ENCODE results near the gene SNAPC2.

Gene SNAPC2

GRCh38 chr19:7900931-7901330 is 19.2 kb upstream of the SNAPC2 start:
- no peak overlapping the region for H3K4me3 ChIP-seq (ENCODE audit: control insufficient read depth, low read depth, low read length)
- TF ChIP-seq, protein P1, sequence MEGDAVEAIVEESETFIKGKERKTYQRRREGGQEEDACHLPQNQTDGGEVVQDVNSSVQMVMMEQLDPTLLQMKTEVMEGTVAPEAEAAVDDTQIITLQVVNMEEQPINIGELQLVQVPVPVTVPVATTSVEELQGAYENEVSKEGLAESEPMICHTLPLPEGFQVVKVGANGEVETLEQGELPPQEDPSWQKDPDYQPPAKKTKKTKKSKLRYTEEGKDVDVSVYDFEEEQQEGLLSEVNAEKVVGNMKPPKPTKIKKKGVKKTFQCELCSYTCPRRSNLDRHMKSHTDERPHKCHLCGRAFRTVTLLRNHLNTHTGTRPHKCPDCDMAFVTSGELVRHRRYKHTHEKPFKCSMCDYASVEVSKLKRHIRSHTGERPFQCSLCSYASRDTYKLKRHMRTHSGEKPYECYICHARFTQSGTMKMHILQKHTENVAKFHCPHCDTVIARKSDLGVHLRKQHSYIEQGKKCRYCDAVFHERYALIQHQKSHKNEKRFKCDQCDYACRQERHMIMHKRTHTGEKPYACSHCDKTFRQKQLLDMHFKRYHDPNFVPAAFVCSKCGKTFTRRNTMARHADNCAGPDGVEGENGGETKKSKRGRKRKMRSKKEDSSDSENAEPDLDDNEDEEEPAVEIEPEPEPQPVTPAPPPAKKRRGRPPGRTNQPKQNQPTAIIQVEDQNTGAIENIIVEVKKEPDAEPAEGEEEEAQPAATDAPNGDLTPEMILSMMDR (conservative IDR thresholded peaks at IDR 0.05; ENCODE audit: control insufficient read depth, insufficient read depth, low read depth, low read length): no peak
- DNase-seq (ENCODE audit: low read depth): no peak

DNA sequence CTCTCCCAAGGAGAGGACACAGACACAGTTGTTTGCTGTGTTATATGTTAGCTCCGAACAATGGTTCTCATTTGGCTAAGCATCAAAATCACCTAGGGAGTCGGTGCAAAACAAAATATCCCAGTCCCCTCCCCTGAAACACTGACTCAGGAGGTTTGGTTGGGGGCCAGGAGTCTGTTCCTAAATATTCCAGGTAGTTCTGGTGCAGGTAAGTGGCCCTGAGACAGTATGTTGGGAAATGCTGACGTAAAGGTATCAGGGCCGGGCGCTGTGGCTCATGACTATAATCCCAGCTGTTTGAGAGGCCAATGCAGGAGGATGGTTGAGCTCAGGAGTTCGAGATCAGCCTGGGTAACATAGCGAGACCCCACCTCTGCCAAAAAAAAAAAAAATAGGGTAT is 18.8 kb upstream of the SNAPC2 start:
- H3K4me3 ChIP-seq (ENCODE audit: control insufficient read depth, low read depth, low read length): no peak overlapping the region
- TF ChIP-seq, protein P1 (conservative IDR thresholded peaks at IDR 0.05; ENCODE audit: control insufficient read depth, insufficient read depth, low read depth, low read length): no peak
- no peak for DNase-seq (ENCODE audit: low read depth)

DNA sequence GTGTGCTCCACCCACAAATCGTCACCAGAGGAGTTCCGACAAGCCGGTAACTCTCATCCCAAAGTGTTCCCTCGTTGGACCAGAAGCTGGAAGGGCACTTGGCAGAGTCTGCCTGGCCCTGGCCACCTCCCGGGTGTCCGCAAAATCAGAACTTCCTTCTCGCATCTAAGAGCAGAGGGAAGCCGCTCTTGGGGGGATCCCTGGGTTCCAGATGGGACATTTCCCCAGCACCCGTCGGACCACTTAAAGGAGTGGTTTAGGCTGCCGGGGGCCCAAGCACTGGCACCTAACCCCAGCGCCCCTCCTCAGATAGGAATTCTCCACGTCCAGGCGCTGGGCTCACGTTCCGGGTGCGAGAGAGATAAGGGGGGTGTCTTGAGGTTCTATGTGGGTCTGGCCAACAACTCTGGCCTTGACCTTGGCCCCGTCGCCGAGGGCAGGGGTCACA is 17.3 kb upstream of the SNAPC2 start:
- no peak for DNase-seq (ENCODE audit: low read depth)
- TF ChIP-seq, protein P1 (conservative IDR thresholded peaks at IDR 0.05; ENCODE audit: control insufficient read depth, insufficient read depth, low read depth, low read length): no peak
- peak overlapping the region; percentile 69 for H3K4me3 ChIP-seq (ENCODE audit: control insufficient read depth, low read depth, low read length)

- TF ChIP-seq, protein P1 (conservative IDR thresholded peaks at IDR 0.05; ENCODE audit: control insufficient read depth, insufficient read depth, low read depth, low read length): peak; percentile 32
- DNase-seq (ENCODE audit: low read depth): peak; percentile 99
- peak within 1 kb of the TSS; percentile 81 for H3K4me3 ChIP-seq (ENCODE audit: control insufficient read depth, low read depth, low read length)
Measured at GRCh38 chr19:7903244-7904073, 16.7 kb upstream of the SNAPC2 start, which contains the start of gene MAP2K7. Gene MAP2K7, plus strand, starts transcription at chr19:7903877. Its CDS starts 68 bp downstream, at chr19:7903945.

DNA sequence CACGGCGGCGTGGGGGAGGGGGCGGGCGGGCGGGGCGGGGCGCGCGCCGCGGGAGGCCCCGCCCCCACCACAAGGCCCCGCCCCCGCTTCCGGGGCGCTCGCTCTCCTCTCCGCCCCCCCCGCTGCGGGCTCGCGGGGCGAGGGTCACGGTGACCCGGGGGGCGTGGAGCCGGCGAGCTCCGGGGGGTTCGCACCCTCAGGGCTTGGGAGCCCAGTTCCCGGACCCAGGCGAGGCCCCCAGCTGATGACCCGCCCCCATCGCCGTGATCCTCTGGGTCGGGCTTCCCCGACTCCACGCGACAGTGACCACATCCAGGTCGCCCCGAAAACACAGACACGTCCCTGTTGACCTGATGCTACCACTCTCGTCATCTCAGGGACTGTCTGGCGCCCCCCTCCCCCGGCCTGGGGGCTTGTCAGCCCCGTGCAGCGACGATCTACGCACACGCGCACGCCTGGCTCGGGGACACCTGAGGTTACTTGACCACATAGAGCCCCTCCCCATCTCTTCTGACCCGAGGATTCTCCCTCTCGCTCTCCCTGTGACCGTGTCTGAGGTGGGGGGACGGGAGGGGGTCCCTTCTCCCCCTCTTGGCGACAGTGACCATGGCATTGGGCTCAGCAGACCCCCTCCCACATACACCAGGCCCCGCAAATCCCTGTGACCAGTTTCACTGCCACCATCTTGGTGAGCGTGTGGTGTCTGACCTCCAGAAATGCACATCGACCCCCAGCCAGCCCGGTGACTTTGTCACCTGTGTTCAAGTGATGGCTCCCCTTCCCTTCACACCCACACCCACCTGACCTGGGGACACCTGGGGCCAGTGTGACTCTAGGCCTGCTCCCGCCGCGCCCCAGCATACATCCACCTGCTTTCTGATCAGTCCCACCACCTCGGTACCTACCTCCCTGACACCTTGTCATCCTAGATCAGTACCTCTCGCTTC is 15.8 kb upstream of the SNAPC2 start:
- TF ChIP-seq, protein P1 (conservative IDR thresholded peaks at IDR 0.05; ENCODE audit: control insufficient read depth, insufficient read depth, low read depth, low read length): no peak
- peak overlapping the region; percentile 81 for H3K4me3 ChIP-seq (ENCODE audit: control insufficient read depth, low read depth, low read length)
- DNase-seq (ENCODE audit: low read depth): no peak

DNA sequence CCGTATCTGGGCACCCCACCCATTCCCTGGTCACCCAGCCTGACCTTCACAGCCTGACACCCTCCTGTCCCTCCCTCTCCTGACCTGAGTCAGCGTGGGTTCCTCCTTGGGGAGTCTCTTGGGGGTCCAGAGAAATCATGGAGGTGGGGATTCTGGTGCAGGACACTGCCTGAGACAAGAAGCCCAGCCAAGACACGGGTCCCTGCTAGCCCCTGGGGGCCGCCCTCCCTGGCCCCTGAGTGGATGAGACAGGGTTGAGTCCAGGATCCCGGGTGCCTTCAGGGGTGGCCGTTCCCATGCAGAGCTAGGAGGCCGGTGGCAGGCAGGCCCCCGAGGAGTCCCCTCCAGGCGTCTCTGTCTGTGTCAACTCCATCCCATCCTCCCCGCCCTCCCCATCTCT is 14.9 kb upstream of the SNAPC2 start:
- peak overlapping the region; percentile 81 for H3K4me3 ChIP-seq (ENCODE audit: control insufficient read depth, low read depth, low read length)
- TF ChIP-seq, protein P1 (conservative IDR thresholded peaks at IDR 0.05; ENCODE audit: control insufficient read depth, insufficient read depth, low read depth, low read length): no peak
- DNase-seq (ENCODE audit: low read depth): no peak

Data from fibroblast of mammary gland (primary cell).